IPS-NIHi7 (cell line): ENCODE results near the gene SPR.

ENCODE experiments used
- DNase-seq: peaks from one replicate; pipeline ENCODE4 v3.0.0; 2012; ENCODE audit warnings: mixed read lengths; ENCODE audit errors: extremely low spot score

SPR gene

DNA sequence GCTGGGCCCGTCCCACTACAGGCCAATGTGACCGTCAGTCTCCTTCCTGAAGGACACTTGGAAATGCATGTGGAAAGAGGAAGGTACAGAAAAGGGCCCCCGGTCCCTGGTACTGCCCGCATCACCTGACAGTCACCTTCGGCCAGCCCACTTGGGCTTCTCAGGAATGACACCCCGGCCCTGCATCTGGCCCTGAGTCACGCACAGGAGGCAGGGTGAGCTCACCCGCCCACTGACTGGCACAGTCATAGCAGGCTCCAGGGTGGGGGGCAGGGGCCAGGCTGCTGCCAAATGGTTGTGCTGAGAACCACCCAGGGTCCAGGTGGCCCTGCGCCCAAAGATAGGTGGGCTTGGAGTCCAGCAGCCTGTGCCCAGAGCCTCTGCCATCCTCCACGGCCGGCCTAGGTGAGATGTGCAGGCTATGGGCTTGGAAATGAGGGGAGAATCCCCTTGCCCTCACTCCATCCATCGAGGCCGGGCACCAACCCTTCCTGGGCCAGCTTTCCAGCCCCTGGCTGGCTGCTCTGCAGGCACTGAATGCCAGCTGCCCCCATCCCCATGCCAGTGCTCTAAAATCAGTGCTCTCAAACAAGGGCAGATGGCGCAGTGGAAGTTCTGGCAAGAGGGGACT is 44.2 kb downstream of the SPR start:
- no peak for DNase-seq

DNA sequence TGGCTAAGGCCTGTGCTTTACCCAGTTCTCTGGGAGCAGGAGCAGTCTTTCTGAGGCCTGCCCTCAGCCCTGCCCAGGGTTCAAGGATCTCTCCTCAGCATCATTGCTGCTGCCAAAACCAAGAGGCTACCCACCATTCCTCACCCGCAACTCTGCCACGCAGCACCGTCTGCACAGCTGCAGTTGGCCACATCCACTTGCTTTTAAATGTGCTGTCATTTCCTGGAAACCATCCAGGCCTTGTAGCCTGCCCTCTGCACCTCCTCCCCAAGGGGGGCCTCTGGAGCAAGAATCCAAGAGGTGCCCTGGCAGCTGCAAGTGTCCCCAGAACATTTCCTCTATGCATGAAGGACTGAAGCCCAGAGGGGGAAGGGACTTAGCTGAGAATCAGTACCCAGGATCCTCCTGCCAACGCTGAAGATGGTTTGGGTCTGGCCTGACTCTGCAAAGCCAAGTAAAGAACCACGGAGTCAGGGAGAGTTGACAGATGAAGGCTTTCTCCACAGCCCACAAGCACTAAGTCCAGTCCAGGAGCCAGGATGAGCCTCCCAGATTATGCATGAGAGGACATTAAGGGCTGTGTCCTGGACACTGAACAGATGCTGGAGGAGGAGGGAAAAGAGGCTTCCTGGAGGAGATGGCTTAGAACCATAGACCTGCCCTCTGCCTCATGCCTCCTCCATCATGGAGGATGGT is 45.0 kb downstream of the SPR start:
- no peak for DNase-seq

DNA sequence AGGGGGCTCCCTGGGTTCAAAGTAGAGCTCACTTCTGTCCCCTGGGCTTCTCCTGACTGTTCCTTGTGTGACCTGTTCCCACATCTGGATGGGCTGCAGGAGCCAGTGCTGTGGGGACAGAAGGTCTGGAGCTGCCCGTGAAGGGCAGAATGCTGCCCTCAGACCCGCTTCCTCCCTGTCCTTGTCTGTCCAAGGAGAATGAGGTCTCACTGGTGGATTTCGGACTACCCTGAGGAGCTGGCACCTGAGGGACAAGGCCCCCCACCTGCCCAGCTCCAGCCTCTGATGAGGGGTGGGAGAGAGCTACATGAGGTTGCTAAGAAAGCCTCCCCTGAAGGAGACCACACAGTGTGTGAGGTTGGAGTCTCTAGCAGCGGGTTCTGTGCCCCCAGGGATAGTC is 45.6 kb downstream of the SPR start:
- DNase-seq, result no peak

DNA sequence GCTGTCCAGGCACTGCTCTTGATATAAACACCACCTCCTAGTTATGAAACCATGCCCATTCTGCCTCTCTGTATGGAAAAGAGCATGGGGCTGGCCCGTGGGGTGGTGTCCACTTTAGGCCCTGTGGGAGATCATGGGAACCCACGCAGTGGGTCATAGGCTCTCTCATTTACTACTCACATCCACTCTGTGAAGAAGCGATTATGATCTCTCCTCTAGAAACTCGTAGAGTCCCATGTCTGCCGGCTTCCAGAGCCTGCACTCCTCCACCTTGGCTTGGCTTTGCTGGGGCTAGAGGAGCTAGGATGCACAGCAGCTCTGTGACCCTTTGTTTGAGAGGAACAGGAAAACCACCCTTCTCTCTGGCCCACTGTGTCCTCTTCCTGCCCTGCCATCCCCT is 46.0 kb downstream of the SPR start:
- DNase-seq, result no peak

DNA sequence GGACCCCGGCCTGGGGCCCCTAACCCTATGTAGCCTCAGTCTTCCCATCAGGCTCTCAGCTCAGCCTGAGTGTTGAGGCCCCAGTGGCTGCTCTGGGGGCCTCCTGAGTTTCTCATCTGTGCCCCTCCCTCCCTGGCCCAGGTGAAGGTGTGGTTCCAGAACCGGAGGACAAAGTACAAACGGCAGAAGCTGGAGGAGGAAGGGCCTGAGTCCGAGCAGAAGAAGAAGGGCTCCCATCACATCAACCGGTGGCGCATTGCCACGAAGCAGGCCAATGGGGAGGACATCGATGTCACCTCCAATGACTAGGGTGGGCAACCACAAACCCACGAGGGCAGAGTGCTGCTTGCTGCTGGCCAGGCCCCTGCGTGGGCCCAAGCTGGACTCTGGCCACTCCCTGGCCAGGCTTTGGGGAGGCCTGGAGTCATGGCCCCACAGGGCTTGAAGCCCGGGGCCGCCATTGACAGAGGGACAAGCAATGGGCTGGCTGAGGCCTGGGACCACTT is 46.5 kb downstream of the SPR start:
- no peak for DNase-seq

DNA sequence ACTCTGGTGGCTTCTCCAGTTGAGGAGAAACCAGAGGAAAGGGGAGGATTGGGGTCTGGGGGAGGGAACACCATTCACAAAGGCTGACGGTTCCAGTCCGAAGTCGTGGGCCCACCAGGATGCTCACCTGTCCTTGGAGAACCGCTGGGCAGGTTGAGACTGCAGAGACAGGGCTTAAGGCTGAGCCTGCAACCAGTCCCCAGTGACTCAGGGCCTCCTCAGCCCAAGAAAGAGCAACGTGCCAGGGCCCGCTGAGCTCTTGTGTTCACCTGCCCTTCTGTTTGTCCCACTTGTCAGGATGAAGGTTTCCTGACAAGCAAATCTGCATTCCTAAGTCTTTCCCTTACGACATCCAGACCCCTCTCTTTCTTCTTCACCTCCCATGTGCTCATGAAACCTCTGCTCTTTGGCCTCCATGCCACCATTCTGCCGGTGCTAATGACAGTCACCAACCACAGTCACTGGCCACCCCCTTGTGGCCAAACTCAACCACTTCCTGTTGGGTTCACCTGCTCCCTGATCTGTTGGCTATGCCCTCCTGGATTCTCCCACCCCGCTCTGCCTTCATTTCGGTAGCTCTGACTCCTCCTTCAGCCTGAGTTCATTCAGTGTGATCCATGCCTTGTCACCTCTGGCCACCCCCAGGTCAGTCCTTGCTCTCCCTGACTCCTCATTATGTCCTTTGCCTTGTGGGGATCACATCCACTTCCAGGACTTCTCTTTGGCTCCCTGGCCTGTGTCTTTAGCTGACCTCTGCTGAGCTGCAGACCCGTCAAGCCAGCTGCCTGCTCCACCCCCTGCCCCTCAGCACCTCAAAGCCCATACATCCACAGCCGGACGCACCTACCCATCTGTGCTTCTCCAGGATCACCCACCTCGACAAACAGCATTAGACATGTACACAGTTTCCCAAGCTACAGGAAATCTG is 47.7 kb downstream of the SPR start:
- DNase-seq, result peak; percentile 72

DNA sequence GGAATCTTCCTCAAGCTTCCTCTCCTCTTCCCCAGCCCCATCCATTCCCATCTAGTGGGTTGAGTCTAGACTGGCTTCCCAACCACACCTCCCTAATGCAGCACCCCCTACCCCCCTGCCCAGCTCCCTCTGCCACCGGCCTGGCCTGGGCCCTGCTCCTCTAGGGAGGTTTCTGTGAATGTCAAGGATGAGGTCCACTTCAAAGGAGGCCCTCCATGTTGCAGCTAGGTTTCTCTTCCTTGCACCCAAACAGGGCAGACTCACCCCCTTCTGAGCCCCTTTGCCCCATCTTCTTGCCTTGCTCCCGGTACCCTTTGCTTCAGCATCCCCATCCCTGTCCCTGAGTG is 48.4 kb downstream of the SPR start:
- DNase-seq, result no peak

DNA sequence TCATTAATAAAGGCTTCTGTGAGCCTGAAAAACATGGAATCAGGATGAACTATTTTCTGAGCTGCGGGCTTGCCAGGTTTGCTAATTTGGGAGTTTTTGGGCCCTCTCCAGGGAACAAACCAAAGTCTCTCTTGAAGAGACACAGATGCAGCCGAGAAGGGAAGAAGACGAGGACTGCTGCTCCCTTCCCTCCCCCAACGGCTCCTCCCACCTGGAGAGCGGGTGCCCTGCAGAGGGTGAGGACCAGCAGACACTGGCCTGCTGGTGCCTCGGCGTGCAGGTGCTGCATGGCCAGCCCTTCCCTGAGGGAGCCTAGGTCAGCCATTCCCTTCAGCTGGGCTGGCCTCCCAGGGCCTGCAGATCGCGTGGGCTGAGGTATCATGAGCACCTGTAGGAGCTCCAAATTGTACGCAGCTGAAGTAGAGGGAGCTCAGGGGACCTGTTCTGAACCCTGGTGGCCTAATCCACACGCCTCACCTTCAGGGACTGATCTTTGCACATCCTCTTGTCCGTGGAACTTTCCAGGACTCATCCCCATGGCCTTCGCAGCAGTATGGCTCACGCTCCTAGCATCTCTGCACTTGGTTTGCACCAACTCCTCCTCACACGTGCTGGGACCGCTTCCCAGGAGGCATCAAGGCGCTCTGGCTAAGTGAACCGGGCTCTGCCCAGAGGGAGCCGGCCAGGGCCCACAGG is 49.6 kb downstream of the SPR start:
- DNase-seq, result no peak

DNA sequence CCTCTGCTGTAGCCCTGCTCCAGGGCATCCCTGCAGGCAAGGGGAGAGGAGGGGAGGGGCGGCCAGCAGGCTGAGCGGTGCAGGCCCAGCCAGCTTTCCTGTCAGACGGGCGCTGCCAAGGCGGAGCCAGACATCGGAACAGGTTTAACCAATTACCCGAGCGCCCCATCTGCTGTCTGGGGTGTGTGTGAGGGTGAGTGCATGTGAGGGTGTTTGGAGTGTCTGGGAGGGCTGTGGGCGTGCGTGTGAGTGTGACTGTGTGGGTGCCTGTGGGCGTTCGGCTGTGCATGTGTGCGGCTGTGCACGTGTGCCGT is 50.1 kb downstream of the SPR start:
- no peak for DNase-seq

DNA sequence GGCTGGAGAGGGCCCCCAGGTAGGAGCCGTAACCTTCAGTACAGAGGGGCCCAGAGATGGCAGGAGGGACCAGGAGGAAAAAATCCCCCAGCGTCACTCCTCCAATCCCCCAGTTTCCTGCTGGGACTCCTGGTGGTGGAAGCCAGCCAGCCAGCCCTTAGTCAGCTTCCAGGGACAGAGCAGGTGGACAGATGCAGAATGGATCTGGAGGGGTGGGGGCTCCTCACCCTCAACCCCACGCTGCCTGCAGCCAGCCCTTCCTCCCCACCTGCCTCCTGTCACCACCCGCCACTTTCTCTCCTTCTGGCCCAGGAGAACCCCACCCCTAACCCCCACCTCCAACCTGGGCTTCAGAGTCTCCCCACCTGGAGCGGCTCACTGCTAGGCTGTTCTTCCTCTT is 51.2 kb downstream of the SPR start:
- DNase-seq, result no peak

DNA sequence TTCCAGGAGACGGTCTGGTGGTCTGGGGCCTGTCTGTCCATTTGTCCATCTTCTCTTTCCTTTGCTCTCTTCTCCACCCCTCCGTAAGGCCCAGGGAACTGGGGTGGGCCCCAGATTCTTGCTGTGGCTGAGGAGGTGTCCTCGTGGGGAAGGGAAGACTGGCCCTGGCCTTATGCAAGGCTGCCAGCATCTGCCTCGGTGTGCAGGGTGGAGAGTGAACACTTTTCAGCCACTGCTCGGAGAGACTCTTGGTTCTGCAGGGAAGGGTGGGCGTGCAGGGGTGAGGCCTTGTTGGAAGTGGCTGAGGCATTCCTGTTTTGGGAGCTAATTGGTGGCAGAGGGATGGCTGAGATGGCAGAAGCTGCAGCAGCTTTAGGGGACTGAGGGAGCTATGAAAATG is 53.2 kb downstream of the SPR start:
- no peak for DNase-seq

DNA sequence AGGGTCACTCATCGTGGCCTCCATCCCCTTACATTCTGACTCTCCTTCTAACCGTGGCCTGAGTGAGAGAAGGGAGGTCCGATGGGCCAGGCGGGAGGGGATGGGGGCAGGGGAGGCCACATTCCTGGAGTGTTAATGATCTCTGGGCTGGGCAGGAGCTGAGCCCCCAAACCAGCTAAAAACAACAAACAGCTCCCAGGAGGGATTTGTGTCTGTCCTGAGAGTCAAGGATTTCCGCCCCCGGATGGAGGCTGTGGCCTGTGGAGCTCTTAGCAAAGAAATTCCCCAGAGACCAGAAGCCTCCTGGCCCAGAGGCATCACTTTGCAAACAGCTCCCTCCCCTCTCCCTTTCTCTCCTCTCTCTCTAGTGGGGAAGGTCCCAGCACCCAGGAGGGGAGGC is 53.6 kb downstream of the SPR start:
- DNase-seq, result peak; percentile 63
